Suprapubic skin (tissue), 3 donors: Measurements from ENCODE around the gene OS9.

Experiments
- EP300 ChIP-seq: sonication (generic); formaldehyde crosslinking; IDR thresholded peaks from one replicate; pipeline ENCODE4 v1.6.1; 2017; ENCODE audit warnings: antibody characterized with exemption
- POLR2A ChIP-seq, 2 donors: fragments of 450-650 bp; IDR thresholded peaks; one replicate each; pipeline ENCODE4 v1.6.1; 2017; ENCODE audit warnings: antibody characterized with exemption in 2 of 2, mild to moderate bottlenecking in 2 of 2, moderate library complexity in 2 of 2
- TF ChIP-seq, protein P1 (sequence below), 2 donors: fragments of 200-600 bp in 1 of 2; fragments of 450-650 bp in 1 of 2; sonication (generic) in 1 of 2; IDR thresholded peaks; one replicate each; pipeline ENCODE4 v1.5.1; 2016 to 2019; ENCODE audit warnings: antibody characterized with exemption in 2 of 2, mild to moderate bottlenecking in 1 of 2, moderate library complexity in 1 of 2

DNA sequence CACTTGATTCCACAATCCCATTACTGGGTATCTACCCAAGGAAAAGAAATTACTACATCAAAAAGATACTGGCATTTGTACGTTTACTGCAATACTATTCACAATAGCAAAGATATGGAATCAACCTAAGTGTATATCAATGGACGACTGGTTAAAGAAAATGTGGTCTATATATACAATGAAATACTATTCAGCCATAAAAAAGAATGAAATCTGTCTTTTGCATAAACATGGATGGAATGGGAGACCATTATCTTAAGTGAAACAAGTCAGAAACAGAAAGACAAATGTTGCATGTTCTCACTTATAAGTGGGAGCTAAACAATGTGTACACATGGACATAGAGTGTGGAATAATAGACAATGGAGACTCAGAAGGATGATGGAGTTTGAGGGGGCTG lies 5.0 kb upstream of the OS9 start:
- TF ChIP-seq, protein P1, sequence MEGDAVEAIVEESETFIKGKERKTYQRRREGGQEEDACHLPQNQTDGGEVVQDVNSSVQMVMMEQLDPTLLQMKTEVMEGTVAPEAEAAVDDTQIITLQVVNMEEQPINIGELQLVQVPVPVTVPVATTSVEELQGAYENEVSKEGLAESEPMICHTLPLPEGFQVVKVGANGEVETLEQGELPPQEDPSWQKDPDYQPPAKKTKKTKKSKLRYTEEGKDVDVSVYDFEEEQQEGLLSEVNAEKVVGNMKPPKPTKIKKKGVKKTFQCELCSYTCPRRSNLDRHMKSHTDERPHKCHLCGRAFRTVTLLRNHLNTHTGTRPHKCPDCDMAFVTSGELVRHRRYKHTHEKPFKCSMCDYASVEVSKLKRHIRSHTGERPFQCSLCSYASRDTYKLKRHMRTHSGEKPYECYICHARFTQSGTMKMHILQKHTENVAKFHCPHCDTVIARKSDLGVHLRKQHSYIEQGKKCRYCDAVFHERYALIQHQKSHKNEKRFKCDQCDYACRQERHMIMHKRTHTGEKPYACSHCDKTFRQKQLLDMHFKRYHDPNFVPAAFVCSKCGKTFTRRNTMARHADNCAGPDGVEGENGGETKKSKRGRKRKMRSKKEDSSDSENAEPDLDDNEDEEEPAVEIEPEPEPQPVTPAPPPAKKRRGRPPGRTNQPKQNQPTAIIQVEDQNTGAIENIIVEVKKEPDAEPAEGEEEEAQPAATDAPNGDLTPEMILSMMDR (IDR thresholded peaks at IDR 0.05) = no peak
- TF ChIP-seq POLR2A (IDR thresholded peaks at IDR 0.05) = no peak
- TF ChIP-seq EP300 = no peak
